NCI-H146 (cell line): ENCODE data around the gene AGPAT3.
"Not testable (repeated sequence)": the region's sequence is repeated elsewhere in the genome, so short reads cannot be mapped to it uniquely, and the experiment has no call there.

ENCODE experiments used
- DNase-seq: peaks from one replicate; lab custom pipeline; 2025; lab: John Stamatoyannopoulos, UW

Gene AGPAT3

GRCh38 chr21:43884012-43884860 lies 19.2 kb downstream of the AGPAT3 start:
- DNase-seq: peak; percentile 60

DNA sequence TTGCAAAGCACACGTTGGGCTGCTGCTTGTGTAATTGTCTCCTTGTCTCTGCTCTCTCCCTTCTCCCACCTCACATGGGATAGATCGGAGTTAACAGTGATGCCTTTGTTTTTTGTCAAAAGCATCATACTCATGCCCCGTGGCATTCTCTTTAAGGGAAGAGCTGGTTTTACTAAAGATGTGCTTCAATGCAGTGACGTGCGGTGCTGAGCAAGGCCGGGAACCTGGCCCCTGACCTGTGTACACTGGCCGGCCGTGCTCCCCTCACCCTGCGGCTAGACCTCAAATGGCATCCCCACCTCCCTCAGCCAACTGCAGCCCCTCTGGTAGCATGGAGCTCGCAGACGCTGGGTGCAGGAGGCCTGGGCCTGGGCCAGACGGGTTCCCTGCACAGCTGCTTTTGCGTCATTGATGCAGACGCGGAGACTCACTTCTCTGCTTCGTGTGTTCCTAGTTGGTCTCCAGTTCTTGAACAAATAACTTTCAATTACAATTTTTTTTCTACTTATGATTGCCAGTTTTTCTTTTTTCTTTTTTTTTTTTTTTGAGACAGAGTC lies 19.9 kb downstream of the AGPAT3 start:
- DNase-seq: no peak

DNA sequence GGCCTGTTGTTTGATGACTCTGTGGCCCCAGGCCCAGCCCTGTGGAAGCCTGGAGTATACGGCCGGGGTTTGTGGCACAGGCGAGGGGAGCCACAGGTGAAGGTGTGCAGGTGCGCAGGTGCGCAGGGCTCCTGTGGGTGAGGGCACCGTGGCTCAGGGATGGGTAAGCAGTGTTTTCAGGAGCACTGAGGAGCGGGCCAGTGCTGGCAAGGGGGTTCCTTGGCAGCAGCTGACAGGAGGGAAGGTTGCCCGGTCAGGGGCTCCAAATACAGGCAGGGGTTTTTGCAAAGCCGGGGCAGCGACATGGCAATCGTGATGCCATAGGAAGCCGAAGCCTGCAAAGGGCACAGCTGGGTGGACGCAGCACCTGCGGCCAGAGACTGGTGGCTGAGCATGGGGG lies 20.7 kb downstream of the AGPAT3 start:
- no peak for DNase-seq

DNA sequence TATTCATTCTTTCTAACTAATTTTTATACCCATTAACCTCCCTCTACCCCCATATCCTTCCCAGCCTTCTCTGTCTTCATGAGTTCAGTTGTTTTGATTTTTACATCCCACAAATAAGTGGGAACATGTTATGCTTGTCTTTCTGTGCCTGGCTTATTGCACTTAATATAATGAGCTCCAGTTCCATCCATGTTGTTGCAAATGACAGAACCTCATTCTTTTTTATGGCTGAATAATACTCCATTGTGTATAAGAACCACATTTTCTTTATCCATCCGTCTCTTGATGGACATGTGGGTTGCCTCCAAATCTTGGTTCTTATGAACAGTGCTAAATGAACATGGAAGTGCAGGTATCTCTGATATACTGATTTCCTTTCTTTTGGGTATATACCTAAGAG lies 21.5 kb downstream of the AGPAT3 start:
- DNase-seq: no peak

DNA sequence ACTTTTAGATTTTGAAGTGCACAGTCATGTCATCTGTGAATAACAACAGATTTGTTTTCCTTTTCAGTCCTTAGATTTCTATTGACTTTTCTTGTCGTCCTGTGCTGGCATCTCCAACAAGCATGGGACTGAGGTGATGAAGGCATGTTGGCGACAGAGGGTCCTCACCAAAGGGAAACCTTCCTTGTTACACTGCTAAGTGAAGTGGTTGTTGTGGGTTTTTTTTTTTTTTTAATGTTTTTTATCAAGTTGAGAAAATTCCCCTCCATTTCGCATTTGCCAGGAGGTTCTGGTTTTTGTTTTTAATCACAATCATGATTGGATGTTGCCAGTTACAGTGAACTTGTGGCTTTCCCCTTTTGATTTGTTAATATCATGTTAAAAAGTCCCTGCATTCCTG lies 24.0 kb downstream of the AGPAT3 start:
- no peak for DNase-seq

GRCh38 chr21:43890042-43890441 lies 25.0 kb downstream of the AGPAT3 start:
- DNase-seq: no peak

- DNase-seq: no peak
Measured at GRCh38 chr21:43892334-43892733, 27.3 kb downstream of the AGPAT3 start.

DNA sequence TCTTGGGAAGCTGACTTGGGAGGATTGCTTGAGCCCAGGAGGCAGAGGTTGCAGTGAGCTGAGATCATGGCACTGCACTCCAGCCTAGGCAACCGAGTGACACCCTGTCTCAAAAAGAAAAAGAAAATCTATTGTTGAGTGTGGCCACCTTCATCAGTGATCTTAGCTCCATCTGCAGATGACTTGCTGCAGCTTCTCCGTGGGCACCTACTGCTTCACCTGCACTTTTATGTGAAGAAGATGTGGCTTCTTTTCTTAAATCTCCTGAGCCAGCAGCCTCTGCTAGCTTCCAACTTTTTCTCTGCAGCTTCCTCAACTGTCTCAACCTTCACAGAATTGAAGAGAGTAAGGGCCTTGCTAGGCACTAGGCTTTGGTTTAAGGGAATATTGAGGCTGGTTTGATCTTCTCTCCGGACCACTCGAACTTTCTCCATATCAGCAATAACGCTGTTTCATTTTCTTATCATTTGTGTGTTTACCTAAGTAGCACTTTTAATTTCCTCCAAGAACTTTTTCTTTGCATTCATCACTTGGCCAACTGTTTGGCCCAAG lies 28.0 kb downstream of the AGPAT3 start:
- no peak for DNase-seq

GRCh38 chr21:43893536-43894205 lies 28.6 kb downstream of the AGPAT3 start:
- no peak for DNase-seq

GRCh38 chr21:43894206-43894577 lies 29.2 kb downstream of the AGPAT3 start:
- no peak for DNase-seq

DNA sequence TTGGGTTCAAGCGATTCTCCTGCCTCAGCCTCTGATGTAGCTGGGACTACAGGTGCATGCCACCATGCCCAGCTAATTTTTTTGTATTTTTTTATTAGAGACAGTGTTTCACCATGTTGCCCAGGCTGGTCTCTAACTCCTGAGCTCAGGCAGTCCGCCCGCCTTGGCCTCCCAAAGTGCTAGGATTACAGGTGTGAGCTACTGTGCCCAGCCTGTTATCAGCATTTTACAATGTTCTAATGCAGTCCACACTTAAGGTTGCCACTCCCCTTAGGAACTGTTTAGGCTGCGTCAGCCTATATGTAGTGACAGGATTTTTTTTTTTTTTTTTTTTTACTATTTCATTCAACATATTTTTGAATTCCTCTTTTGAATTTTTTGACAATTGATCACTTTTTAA lies 30.2 kb downstream of the AGPAT3 start:
- no peak for DNase-seq

DNA sequence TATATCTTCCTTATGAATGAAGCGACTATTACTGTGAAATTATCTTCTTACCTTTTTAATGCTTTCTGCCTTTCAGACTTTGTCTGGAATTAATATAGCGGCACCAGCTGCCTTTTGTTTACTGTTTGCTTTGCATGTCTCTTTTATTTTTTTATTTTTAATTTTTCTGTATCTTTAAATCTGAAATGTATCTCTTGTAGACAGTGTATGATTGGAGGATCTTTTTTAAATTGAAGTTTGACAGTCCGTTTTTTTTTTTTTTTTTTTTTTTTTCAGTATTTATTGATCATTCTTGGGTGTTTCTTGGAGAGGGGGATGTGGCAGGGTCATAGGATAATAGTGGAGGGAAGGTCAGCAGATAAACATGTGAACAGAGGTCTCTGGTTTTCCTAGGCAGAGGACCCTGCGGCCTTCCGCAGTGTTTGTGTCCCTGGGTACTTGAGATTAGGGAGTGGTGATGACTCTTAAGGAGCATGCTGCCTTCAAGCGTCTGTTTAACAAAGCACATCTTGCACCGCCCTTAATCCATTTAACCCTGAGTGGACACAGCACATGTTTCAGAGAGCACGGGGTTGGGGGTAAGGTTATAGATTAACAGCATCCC lies 31.8 kb downstream of the AGPAT3 start:
- DNase-seq: not testable (repeated sequence)

GRCh38 chr21:43899307-43900077 lies 34.5 kb downstream of the AGPAT3 start:
- DNase-seq: no peak

DNA sequence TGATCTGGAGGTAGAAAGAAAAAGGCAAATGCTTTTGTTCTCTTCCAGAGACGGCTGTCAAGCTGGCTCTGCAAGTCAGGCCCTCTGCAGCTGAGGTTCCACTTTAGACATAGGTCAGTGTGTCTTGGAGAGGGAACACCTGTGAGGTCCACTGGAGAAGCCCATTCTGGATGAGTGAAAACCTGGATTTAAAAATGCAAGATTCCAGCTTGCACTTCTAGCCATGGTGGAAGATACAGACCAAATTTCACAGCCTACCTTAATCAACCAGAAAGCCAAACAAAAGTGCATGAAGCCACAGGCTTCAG lies 35.0 kb downstream of the AGPAT3 start:
- DNase-seq: no peak

- DNase-seq: no peak
Measured at GRCh38 chr21:43900690-43901089, 35.7 kb downstream of the AGPAT3 start.

DNA sequence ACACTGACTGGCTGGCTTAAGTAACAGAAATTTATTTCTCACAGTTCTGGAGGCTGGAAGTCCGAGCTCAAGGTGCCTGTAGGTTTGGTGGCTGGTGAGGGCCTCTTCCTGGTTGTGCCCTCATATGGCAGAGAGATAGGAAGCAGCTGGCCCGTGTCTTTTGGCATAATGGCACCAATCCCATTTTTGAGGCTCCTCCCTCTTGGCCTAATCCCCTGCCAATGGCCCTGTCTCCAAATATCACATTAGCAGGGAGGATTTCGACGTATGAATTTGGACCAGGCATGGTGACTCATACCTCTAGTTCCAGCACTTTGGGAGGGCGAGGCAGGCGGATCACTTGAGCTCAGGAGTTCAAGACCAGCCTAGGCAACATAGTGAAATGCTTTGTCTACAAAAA lies 37.4 kb downstream of the AGPAT3 start:
- DNase-seq: no peak

DNA sequence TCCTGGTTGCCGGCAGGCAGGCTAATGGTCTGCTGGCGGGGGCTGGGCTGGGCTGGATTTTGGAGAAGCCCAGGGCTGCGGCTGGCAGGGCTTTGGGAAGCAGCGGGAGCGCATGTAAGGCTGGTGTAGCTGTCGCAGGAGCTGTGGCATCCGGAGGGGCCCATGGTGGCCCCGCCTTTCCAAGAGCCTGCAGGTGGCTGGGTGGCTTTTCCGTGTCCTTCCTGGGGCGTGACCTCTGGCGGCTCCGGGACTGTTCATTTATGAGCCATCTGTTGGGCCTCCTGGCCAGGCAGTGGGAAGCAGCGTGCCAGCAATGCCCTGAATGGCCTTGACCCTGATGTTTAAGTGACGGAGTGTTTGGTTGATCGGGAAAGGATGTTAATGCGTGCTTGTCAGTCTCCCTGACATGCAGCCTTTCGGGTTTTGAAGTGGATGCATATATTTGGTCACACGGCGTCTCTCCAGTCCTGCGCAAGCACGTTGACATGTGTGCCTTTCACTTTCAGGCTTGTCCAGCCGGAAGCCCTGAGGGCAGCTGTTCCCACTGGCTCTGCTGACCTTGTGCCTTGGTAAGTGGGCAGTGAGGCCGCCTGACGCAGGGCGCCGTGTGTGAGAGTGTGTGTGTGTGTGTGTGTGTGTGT lies 38.5 kb downstream of the AGPAT3 start:
- DNase-seq: no peak

GRCh38 chr21:43904331-43904781 lies 39.3 kb downstream of the AGPAT3 start:
- DNase-seq: no peak

DNA sequence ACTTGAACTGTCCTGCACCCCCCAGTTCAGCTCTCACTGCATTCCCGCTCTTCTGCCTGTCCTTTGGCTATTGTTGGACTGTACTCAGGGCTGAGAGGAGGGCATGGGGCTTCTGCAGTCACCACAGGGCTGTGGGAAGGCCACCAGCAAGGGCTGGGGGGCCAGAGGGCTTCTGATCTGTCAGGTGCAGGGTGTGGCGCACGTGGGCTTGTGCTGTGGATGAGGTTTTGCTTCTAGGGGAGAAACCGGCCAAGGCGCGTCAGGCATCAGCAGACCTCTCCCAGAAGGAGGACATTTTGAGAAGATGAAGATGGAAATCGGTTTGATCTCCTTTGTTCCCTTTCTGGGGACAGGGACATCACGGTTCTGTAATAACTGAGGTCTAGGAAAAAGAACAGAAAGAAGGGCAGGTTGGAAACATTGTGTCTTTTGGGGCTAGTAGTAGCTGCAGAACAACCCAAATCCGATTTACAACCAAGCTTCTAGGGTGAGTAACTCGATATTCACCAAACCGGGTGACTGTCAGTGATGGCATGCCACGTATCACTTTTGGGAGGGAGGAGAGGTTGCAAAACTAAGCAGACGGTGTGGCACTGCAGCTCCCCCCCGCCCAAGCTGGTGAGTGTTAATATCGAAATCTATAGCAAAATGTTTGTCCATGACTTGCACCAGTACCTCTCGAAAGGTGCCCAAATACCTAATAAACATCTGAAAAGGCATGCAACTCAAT lies 40.9 kb downstream of the AGPAT3 start:
- no peak for DNase-seq

DNA sequence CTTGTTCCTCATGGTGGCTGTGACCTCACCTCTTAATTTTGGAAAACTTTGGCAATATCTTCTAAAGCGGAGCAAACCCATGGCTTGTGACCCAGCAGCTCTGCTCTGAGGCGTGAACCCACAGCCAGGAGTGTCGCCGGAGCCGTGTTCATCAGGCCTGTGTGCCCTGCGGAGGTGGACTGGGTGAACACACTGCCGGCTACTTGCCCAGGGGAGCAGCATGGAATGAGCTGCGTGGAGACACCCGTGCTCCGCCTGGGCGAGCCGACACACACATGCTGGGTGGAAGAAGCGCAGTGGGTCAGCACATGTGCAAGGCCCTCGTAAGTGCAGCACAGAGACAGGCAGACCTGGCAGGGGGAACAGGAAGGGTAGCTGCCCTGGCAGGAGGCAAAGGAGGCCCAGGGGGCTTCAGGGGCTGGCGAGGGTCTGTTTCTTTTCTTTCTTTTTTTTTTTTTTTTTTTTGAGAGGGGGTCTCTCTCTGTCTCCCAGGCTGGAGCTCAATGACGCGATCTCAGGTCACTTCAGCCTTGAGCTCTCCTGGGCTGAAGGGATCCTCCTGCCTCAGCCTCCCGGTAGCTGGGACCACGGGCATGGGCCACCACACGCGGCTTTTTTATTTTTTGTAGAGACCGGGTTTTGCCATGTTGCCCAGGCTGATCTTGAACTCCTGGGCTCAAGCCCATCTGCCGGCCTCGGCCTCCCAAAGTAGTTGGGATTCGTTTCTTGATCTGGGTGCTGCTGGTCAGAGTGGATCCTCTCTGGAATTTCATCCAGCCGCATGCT lies 41.8 kb downstream of the AGPAT3 start:
- DNase-seq: no peak
